Aorta (tissue), 5 donors: Measurements from ENCODE around the gene ACOT8. TPM values are rescaled to one million over a fixed set of nuclear protein-coding genes. Genes with fewer than 3 reads are reported as not detected.

Experiments used
- ATAC-seq: fragments of 200-7000 bp; cut with Tn5 transposase; one replicate; pipeline ENCODE4 v1.9.1; 2022; ENCODE audit warnings: moderate library complexity; ENCODE audit not compliant: low FRiP score
- DNase-seq, 2 donors: peaks; one replicate each; pipeline ENCODE4 v3.0.0-alpha.2; 2020
- H3K27ac ChIP-seq, 2 donors: one replicate each; pipeline ENCODE4 v1.5.1; 2013; ENCODE audit warnings: low read length in 2 of 2, mild to moderate bottlenecking in 2 of 2, moderate library complexity in 2 of 2, control low read depth in 1 of 2, inconsistent platforms in 1 of 2, low read depth in 1 of 2
- H3K27me3 ChIP-seq, 2 donors: one replicate each; pipeline ENCODE4 v1.6.1; 2013; ENCODE audit warnings: control low read depth in 1 of 2, low read length in 1 of 2, mild to moderate bottlenecking in 1 of 2, moderate library complexity in 1 of 2; ENCODE audit not compliant: insufficient read depth in 2 of 2, control insufficient read depth in 1 of 2
- H3K36me3 ChIP-seq, 2 donors: one replicate each; pipeline ENCODE4 v1.6.1; 2013; ENCODE audit warnings: control low read depth in 1 of 2, low read length in 1 of 2, mild to moderate bottlenecking in 1 of 2; ENCODE audit not compliant: insufficient read depth in 2 of 2, control insufficient read depth in 1 of 2
- H3K4me1 ChIP-seq, 2 donors: one replicate each; pipeline ENCODE4 v1.6.1; 2013; ENCODE audit warnings: low read length in 2 of 2, control low read depth in 1 of 2, mild to moderate bottlenecking in 1 of 2, moderate library complexity in 1 of 2; ENCODE audit not compliant: insufficient read depth in 2 of 2, control insufficient read depth in 1 of 2
- H3K4me3 ChIP-seq, 2 donors: one replicate each; pipeline ENCODE4 v1.5.1; 2013; ENCODE audit warnings: low read length in 2 of 2, control low read depth in 1 of 2, mild to moderate bottlenecking in 1 of 2
- H3K9me3 ChIP-seq: one replicate; pipeline ENCODE4 v1.6.1; 2013; ENCODE audit warnings: mild to moderate bottlenecking, low read length; ENCODE audit not compliant: control insufficient read depth
- WGBS, 2 donors: extraction: QIAGEN DNeasy Blood & Tissue Kit; methylation state at CpG; one replicate each; pipeline ENCODE4 v1.1.7; 2013; 5-methylcytosine and 5-hydroxymethylcytosine counted together
- intact Hi-C, 2 donors: fragments of 100-400 bp; cut with DNase I; formaldehyde crosslinking; loops; one replicate each; pipeline versions ENCODE4 v1.14.2 to v1.15.0; 2022
- polyA plus RNA-seq, 2 donors: library from polyadenylated mRNA; stranded (reverse); fragments of 200-250 nt; gene quantifications; one replicate each; pipeline ENCODE4 v1.2.3, GENCODE V29; 2013
- total RNA-seq, 2 donors: library from RNA; stranded (reverse); fragmentation: NEBNext Ultra II Directional; extraction: Animal tissue kit (Norgen Biotek cat#: 25700); gene quantifications; one replicate each; pipeline ENCODE4 v1.2.1, GENCODE V29; 2021
- donor health status: healthy with polysubstance abuse.
- donor health status: Bipolar disorder and iron deficiency.
- donor health status: DM: no; HTN: no; CAD: no.
- donor health status: DM: no; HTN: no; CAD: no.
- donor health status: DM: yes; HTN: yes; CAD: no.

Gene ACOT8
- total and polyA plus RNA-seq, 4 donors: 11.2 to 32.5 (median 20.0) TPM

- Histone ChIP-seq H3K36me3 (no peaks in the 10 kb centered on the region), H3K4me3 (no peak overlapping the region), H3K27me3 (no peaks in the 10 kb centered on the region), H3K27ac (no peak overlapping the region), H3K4me1 (peaks cover 0 to 6% of the 10 kb centered on the region in 2 donors), H3K9me3 (no peaks in the 10 kb centered on the region)
- DNase-seq (no peak), ATAC-seq (no peak)
- intact Hi-C loops: no loop called here
- 84 to 87% methylated on average over 2 of the region's 2 CpGs for whole genome bisulfite sequencing, 2 donors
Measured at GRCh38 chr20:45821947-45822346, 35.2 kb downstream of the ACOT8 start.

GRCh38 chr20:45819466-45819865, 37.7 kb downstream of the ACOT8 start:
- WGBS, 2 donors: 96 to 97% methylated on average over 4 of the region's 4 CpGs
- ATAC-seq (no peak), DNase-seq (no peak)
- H3K4me1 ChIP-seq: peaks cover 0 to 6% of the 10 kb centered on the region in 2 donors
- no peak overlapping the region for H3K27ac ChIP-seq
- intact Hi-C loops: no loop called here
- no peaks in the 10 kb centered on the region for H3K9me3 ChIP-seq
- no peak overlapping the region for H3K4me3 ChIP-seq
- no peaks in the 10 kb centered on the region for H3K36me3 ChIP-seq
- H3K27me3 ChIP-seq: no peaks in the 10 kb centered on the region

- H3K4me1 ChIP-seq: peaks cover 0 to 6% of the 10 kb centered on the region in 2 donors
- H3K36me3 ChIP-seq: no peaks in the 10 kb centered on the region
- H3K27me3 ChIP-seq: no peaks in the 10 kb centered on the region
- intact Hi-C loops: no loop called here
- H3K4me3 ChIP-seq: no peak overlapping the region
- ATAC-seq (no peak), DNase-seq (no peak)
- no peaks in the 10 kb centered on the region for H3K9me3 ChIP-seq
- WGBS, 2 donors: 25 to 28% methylated on average over 3 of the region's 3 CpGs
- peak overlapping the region; percentile 77 to 85 for H3K27ac ChIP-seq
Measured at GRCh38 chr20:45818239-45818638, 39.0 kb downstream of the ACOT8 start.

- H3K27ac ChIP-seq: peak overlapping the region; percentile 3 to 98
- 10 to 15% methylated on average over 8 to 9 of the region's 9 CpGs for WGBS, 2 donors
- ATAC-seq (peak; percentile 58), DNase-seq (no peak)
- H3K9me3 ChIP-seq: no peaks in the 10 kb centered on the region
- H3K36me3 ChIP-seq: no peaks in the 10 kb centered on the region
- peaks cover 0 to 6% of the 10 kb centered on the region in 2 donors for H3K4me1 ChIP-seq
- no peaks in the 10 kb centered on the region for H3K27me3 ChIP-seq
- intact Hi-C loops: loop anchor here in 1 of 2 donors (2.0 kb wide), 1 partner anchor 17 kb away; no protein-coding TSS in a partner anchor
- no peak overlapping the region for H3K4me3 ChIP-seq
Measured at GRCh38 chr20:45817376-45818194, 39.6 kb downstream of the ACOT8 start.

GRCh38 chr20:45816951-45817350, 40.2 kb downstream of the ACOT8 start:
- intact Hi-C loops: loop anchor here in 1 of 2 donors (2.0 kb wide), 1 partner anchor 18 kb away; no protein-coding TSS in a partner anchor
- H3K27ac ChIP-seq: peak overlapping the region in 1 of 2 donors; percentile 98

GRCh38 chr20:45814314-45814713, 42.9 kb downstream of the ACOT8 start:
- Histone ChIP-seq H3K4me3 (no peak overlapping the region), H3K9me3 (no peaks in the 10 kb centered on the region), H3K27ac (no peak overlapping the region), H3K27me3 (no peaks in the 10 kb centered on the region), H3K36me3 (no peaks in the 10 kb centered on the region), H3K4me1 (peaks cover 0 to 6% of the 10 kb centered on the region in 2 donors)
- DNase-seq (peak in 1 of 2 donors; percentile 0), ATAC-seq (no peak)
- intact Hi-C loops: no loop called here
- WGBS, 2 donors: 83 to 87% methylated on average over 3 of the region's 3 CpGs

More at GRCh38 chr20:45816951-45817350, 40.2 kb downstream of the ACOT8 start:
- Histone ChIP-seq H3K9me3 (no peaks in the 10 kb centered on the region), H3K36me3 (no peaks in the 10 kb centered on the region), H3K4me3 (no peak overlapping the region), H3K27me3 (no peaks in the 10 kb centered on the region), H3K4me1 (peaks cover 0 to 6% of the 10 kb centered on the region in 2 donors)
- ATAC-seq: no peak
- DNase-seq: no peak
- 63 to 74% methylated on average over 3 of the region's 3 CpGs for WGBS, 2 donors

- ATAC-seq (no peak), DNase-seq (no peak)
- no peak overlapping the region for H3K27ac ChIP-seq
- no peaks in the 10 kb centered on the region for H3K9me3 ChIP-seq
- H3K4me3 ChIP-seq: no peak overlapping the region
- H3K27me3 ChIP-seq: no peaks in the 10 kb centered on the region
- no peaks in the 10 kb centered on the region for H3K36me3 ChIP-seq
- H3K4me1 ChIP-seq: peaks cover 0 to 6% of the 10 kb centered on the region in 2 donors
- intact Hi-C loops: no loop called here
- 54 to 59% methylated on average over 7 of the region's 7 CpGs for WGBS, 2 donors
Measured at GRCh38 chr20:45813489-45813888, 43.7 kb downstream of the ACOT8 start.

GRCh38 chr20:45813006-45813340, 44.2 kb downstream of the ACOT8 start:
- intact Hi-C loops: no loop called here
- H3K4me3 ChIP-seq: no peak overlapping the region
- DNase-seq: no peak
- H3K9me3 ChIP-seq: no peaks in the 10 kb centered on the region
- H3K4me1 ChIP-seq: peaks cover 0 to 6% of the 10 kb centered on the region in 2 donors
- H3K27me3 ChIP-seq: no peaks in the 10 kb centered on the region
- WGBS, 2 donors: 2 to 5% methylated on average over 11 of the region's 11 CpGs
- ATAC-seq: no peak
- H3K27ac ChIP-seq: no peak overlapping the region
- no peaks in the 10 kb centered on the region for H3K36me3 ChIP-seq
